Measurements from ENCODE around the gene CTNNAL1. TPM values are rescaled to one million over a fixed set of nuclear protein-coding genes. Genes with fewer than 3 reads are reported as not detected.

Gene CTNNAL1
- total RNA-seq, 1 donor from 2014 or later: 93.3 TPM

Other genes starting within 250 kb of the CTNNAL1 start
- not detected in 2 replicates for gene ACTL7B, start 157.5 kb downstream of the CTNNAL1 start, total RNA-seq
- gene ACTL7A, start 151.2 kb downstream of the CTNNAL1 start, total RNA-seq: not detected in 2 replicates
- gene ELP1, start 79.4 kb downstream of the CTNNAL1 start, total RNA-seq: 25.5 and 28.3 TPM in 2 replicates
- gene ABITRAM, start 79.1 kb downstream of the CTNNAL1 start, total RNA-seq: 2.7 and 3.2 TPM in 2 replicates
- 49.2 and 68.5 TPM in 2 replicates for gene TMEM245, start 106.4 kb upstream of the CTNNAL1 start, total RNA-seq
- gene FRRS1L, start 153.8 kb upstream of the CTNNAL1 start, total RNA-seq: under 0.01 TPM in 2 replicates

All from dermis microvascular lymphatic vessel endothelial cell (primary cell).